HG03097 (cell line): ENCODE results near the gene DCAF8.

ENCODE experiments used
- ATAC-seq: cut with Tn5 transposase; IDR thresholded peaks from one replicate; pipeline ENCODE4 v1.9.1; 2021; ENCODE audit not compliant: unreplicated experiment, low FRiP score

The DCAF8 gene

GRCh38 chr1:160227561-160227960, 34.8 kb downstream of the DCAF8 start:
- ATAC-seq, result no peak

DNA sequence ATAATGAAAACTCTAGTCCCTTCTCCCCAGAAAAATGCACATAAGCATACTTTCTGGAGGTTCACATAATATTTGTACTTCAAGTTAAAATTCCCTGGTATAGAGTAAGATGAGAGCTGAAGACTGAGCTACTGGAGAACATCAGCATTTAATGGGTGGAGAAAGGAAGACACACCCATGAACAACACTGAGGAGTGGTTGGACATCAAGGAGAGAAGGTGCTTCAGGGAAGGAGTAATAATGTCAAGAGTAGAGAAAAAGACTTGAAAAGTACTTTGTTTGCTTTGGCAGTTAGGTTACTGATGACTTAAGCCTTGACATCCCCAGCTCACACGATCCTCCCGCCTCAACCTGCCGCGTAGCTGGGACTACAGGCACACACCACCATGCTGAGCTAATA, 35.3 kb downstream of the DCAF8 start:
- ATAC-seq, result no peak

DNA sequence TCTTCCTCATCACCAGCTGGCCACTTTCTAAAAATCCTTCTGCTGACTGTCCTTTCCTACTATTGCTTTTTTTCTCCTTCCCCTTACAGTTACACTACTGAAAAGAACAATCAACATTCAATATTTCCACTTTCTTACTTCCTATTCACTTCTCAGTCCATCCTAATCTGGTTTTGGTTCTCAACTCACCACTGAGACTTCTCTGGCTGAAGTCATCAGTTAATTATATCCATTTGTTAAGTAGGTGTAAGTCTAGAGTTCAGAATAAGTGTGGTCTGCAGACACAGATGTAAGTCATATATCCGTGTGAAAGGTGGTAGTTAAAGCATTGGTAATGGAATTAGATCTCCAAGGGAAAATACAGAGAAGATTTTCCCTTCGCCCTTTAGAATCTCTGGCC, 35.7 kb downstream of the DCAF8 start:
- ATAC-seq, result no peak

DNA sequence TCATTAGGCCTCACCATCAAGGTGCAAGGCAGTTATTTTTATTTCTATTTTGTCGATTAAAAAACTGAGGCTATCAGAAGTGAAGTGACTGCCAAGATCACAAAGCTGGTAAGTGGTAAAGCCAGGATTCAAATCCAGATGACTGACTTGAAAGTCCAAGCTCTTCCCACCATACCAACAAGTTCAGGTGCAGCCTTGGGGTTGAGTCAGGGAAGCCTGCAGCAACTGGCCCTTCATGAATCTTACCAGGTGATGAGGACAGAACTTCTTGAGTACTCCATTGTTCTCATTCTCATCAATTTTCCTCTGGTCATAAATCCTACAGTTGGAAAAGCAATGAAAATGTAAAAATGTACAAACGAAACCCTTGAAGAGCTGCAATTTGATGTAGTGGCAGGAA, 37.0 kb downstream of the DCAF8 start:
- no peak for ATAC-seq

DNA sequence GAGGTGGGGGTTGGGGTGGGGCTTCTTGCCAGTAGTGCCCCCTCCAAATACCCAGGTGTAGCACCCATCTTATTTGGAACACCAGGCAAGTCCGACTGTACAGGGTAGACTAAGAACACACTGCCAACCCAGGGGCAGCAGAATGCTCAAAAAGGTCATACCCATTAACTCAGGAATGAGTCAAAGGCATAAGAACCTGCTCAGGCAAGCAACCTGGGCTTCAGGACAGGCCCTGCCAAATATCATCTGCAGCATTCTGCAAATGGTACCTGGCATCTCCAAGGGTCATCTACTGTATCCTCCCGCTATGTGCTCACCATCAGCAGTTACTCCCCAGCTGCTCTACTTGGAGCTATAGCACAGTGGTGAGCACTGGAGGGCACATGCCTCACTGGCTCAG, 37.7 kb downstream of the DCAF8 start:
- no peak for ATAC-seq

- ATAC-seq, result no peak
Observed at GRCh38 chr1:160222546-160222945, 39.8 kb downstream of the DCAF8 start.

DNA sequence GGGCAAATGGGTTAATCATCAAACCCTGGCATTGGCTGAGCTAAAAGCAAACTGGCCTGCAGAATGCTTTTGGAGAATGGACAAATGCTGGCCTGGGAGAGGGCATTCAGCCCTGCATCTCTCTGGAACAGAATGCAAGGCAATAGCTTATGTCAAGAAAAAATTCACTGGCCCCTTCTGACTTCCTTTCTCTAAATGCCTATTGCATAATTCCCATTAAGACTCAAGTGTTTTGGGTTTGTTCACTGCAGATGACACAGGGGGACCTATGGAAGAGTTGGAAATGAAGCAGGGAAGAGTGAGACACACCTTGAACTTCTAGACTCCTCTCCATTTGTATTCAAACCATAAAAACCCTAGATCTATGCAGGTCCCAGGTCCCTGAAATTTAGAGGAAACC, 41.3 kb downstream of the DCAF8 start:
- ATAC-seq, result no peak

- ATAC-seq, result no peak
Observed at GRCh38 chr1:160220301-160220700, 42.0 kb downstream of the DCAF8 start.

GRCh38 chr1:160219062-160219929, 43.1 kb downstream of the DCAF8 start:
- no peak for ATAC-seq

DNA sequence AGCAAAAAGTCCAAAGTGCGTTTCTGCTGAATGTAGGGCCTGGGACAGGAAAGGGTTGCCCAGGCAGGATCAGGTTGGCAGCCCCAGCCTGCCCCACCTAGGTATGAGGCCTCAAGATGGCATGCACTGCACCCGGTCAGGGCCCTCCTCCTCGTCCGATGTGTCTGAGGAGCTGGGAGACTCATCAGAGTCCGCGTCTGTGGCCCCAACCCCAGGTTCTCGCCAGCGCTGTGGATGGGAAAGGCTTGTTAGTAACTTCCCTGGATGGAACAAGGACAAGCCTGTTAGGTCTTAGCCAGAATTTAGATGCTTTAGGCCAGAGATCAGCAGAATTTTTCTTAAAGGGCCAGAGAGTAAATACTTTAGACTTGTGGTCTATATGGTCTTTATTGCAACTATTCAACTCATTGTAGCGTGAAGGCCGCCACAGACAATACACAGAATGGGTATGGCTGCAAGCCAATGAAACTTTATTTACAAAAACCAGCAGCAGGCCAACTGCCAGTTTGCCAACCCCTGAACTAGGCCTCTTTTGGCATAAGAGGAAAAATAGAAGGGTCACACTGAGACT, 44.8 kb downstream of the DCAF8 start:
- ATAC-seq, result no peak

GRCh38 chr1:160216301-160216700, 46.0 kb downstream of the DCAF8 start:
- ATAC-seq, result no peak

DNA sequence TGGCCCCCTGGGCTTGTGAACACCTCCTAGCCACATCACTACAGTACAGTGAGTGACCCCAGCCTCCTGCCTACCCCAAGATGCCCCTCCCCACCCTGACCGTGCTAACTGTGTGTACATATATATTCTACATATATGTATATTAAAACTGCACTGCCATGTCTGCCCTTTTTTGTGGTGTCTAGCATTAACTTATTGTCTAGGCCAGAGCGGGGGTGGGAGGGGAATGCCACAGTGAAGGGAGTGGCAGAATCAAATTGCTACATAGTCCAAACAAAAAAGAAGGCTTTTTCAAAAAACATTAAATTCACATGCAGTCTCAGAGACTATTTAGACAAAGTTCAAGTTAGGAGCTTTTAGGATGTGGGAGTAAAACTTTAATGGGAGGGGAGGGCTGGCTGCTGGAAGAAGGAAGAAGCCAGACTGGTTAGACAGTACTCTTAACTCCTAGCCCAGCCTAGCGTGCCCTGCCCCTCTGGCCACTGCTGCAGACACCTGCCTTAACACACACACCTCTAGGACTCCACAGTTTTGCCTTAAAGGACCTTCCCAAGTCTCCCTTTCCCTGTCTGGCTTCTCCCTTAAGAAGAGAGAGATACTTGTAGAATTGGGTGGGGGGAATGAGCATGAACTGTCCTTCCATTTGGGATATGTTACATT, 47.7 kb downstream of the DCAF8 start:
- ATAC-seq, result no peak

DNA sequence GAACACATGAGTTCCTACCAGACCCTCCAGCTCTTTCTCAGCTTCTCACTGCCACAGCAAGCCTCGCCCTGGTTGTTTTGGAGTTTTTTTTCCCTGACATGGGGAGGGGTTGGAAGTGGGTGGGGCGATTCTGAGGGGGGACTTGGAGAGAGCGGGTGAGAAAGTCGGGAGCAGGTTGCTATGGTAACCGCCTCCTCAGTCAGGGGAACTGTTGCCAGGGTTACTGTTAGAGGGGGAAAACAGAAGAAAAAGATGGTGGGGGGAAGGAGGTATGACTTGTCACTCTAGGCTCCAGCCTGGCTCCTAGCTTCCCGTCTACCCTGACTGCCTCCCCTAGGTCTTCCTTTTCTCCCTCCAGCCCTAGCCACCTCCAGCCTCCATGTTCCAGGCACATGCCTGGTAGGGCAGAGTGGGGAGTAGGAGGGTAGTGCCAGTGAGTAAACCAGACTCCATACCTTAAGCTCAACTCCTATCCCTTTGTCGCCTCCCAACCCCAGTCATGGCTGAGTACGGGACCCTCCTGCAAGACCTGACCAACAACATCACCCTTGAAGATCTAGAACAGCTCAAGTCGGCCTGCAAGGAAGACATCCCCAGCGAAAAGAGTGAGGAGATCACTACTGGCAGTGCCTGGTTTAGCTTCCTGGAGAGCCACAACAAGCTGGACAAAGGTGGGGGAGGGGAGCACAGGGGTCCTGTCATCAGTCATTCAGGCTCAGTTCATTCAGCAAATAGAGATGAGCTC, 51.1 kb downstream of the DCAF8 start:
- ATAC-seq, result no peak

- no peak for ATAC-seq
Observed at GRCh38 chr1:160210561-160210960, 51.8 kb downstream of the DCAF8 start.

DNA sequence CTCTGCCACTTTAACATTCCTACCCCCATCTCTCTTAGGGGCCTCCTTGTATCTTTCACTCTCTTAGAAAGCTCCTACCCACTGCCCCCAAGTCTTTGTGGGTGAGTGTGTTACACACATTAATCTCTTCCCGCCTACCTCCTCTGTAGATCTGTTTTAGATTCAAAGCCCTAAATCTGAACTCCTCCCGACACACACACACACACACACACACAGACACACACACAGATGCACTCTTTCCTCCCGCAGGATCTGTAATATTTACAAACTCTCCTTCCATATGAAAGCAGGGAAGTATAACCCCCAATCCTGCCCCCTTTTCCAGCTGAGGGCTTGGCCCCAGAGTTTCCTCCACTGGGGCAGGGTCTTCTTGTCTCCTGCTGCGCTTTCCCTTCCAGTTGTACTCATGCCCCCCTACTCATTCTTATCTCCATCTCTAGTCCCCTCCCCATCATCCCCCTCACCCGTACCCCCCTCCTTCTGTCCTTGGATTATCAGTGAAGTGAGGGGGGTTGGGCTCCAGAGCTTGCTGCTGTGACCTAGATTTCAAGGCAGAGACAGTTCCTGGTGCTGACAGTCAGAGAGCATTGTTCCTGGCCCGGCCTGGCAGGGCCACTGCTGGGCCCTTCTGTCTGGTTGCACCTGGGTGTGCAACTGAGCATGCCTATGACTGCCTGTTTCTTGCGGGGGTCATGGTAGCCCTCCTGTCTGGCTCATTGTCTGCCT, 52.9 kb downstream of the DCAF8 start:
- ATAC-seq, result no peak

DNA sequence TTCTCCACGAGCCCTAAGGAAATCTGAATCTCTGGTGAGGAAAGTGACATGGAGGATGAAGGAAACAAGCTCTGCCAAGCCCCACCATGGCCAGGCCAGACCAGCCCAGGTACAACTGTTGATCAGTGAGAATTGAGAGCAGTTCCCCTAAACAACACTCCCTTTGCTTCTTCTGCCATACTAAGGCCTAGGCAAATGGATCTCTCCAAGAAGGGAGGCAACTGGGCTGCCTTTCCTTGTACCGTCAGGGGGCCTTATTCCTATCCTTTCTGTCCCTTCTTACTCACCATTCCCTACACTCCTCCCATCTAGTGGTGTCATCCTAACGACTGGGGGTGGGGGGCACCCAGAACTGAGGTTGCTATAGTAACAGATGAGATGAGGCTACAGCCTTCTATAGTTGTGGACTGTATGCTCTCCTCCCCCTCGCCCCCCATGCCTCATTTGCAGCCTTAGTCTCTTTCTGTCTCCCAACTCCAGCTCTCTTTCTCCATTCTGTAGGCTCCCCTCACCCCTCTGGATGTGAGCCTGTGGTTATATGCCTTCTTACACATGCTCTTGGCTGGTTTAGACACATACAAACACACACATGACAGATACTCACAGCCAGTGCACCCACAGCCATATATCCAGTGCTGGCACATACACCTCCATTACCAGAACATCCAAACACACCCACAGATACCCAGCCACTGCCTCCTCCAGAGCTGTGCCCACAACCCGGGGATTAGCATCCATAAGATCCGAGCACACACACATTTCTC, 53.6 kb downstream of the DCAF8 start:
- no peak for ATAC-seq

DNA sequence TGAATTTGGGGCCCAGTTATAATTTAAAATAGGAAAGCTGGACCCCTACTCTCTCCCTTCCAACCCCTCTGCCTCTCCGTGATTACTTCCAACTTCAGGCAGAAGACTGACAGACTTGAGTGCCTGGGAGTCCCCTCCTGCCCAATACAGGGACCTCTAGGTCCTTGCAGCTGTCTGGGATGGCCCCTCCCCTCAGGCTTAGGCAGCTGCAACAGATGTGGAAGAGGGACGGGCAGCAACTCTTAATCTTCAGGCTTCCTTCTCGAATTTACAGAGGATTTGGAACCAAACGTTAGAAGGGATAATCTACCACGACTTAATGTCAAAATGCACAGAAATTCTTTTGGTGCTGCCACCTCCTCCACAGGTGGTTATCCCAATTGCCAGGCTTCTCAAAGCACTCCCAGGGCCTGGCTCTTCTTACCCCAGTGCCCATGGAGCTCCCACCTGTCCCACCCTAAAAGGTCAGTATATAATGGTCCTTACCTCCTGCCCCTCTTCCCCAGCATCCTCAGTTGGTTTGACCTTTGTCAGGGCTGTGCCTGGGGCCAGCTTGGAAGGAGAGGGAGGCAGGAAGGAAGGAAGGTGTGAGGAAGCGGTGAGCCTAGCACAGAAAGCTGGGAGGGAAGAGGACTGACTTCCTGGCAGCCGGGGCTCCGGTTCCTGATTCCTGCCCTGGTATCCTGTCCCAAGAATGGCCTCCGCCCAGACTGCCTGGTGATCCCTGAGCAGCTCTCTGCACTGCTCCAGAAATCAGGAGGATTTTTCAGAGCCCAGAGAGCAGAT, 54.4 kb downstream of the DCAF8 start:
- ATAC-seq, result no peak

DNA sequence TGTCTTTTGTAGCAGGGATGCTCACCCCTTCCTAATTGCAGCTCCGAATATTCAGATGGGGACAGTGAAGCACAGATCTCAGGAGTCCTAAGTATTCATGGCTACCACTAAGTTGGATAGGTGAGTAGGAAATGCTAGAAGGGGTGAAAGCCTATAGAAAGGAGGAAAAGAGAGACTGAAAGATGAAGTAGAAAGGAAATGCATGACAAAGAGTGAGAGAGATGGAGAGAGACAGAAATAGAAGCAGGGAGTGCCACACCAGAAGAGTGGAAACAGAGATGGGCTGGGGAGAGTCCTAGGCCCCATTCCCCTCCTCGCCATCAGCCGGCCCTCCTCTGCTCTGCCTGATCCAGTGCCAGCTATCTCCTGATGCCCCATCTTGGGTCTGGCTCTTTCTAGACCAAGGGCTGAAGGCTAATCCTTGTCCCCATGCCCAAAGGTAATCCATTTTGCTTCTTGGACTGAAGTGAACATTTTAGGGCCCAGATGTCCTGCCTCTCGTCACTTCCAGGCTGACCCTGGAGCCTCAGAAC, 55.2 kb downstream of the DCAF8 start:
- ATAC-seq, result no peak
